C4-2B (cell line): ENCODE results near the gene THBS4.

Source experiments
- H3K27ac ChIP-seq: fragments of 450-650 bp; 2 replicates; pipeline ENCODE4 v1.5.1; 2017
- CTCF ChIP-seq: fragments of 450-650 bp; conservative IDR thresholded peaks from 2 replicates; pipeline ENCODE4 v1.5.1; 2017; ENCODE audit warnings: mild to moderate bottlenecking
- ZFX ChIP-seq: fragments of 450-650 bp; IDR thresholded peaks from 2 replicates; pipeline ENCODE4 v1.6.1; 2017

Gene THBS4

GRCh38 chr5:80127116-80127552 lies 92.0 kb downstream of the THBS4 start:
- H3K27ac ChIP-seq, result no peak overlapping the region
- no peak for TF ChIP-seq CTCF
- no peak for TF ChIP-seq ZFX

- TF ChIP-seq CTCF (no peak), ZFX (no peak)
- H3K27ac ChIP-seq, result no peak overlapping the region; the same call in 1 of the 2 replicates
Measured at GRCh38 chr5:80128141-80128540, 93.0 kb downstream of the THBS4 start.

- no peak for TF ChIP-seq CTCF
- TF ChIP-seq ZFX, result no peak
- H3K27ac ChIP-seq, result peak overlapping the region; percentile 76
Measured at GRCh38 chr5:80129146-80129545, 94.0 kb downstream of the THBS4 start.
